ENCODE results near the gene HOXC6.
"Not testable (repeated sequence)": the region's sequence is repeated elsewhere in the genome, so short reads cannot be mapped to it uniquely, and the experiment has no call there.

Gene HOXC6

GRCh38 chr12:54038284-54038870, 10.1 kb downstream of the HOXC6 start:
- DNase-seq = no peak

DNA sequence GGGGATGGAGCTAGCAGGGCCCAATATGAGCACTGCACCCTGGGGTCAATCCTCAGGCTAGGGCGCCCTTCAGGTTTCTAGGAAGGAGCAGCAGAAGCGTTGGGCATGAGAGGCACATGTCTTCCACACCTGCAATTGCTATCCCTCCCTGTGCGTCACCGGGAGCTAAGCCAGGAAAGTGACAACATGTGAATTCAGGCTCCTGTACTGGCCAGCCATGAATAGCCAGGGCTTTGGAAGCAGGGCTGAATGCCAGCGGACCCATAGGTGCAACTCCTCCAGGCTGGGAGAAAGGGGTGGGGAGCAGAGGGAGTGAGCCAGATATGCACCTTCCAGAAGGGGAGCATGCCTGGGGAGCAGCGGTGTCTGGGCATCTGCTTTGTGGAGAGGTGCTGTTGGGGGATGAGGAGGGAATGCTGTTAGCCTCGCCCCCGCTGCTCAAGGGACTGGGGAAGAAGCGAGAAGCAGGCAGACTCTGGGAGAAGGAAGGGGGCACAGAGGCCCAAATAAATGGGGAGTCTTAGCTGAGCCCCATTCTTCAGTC, 10.7 kb downstream of the HOXC6 start:
- DNase-seq = no peak

- no peak for DNase-seq
Observed at GRCh38 chr12:54039417-54040147, 11.3 kb downstream of the HOXC6 start.

DNA sequence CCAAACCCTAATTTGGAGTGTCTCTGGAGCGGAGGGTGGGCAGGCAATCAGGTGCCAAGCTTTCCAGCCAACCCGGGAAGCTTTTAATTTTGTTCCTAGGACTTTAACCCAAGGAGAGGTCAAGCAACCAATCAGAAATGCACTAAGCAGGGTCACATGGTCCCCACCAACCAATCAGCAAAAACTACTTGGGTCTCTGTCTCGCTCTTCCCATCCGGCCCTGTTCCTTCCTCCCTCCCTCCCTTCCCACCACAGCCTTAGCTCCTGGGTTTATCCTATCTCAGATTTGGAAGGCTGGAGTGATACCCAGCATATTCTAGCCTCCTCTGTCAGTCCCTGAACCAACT, 11.9 kb downstream of the HOXC6 start:
- DNase-seq = no peak

DNA sequence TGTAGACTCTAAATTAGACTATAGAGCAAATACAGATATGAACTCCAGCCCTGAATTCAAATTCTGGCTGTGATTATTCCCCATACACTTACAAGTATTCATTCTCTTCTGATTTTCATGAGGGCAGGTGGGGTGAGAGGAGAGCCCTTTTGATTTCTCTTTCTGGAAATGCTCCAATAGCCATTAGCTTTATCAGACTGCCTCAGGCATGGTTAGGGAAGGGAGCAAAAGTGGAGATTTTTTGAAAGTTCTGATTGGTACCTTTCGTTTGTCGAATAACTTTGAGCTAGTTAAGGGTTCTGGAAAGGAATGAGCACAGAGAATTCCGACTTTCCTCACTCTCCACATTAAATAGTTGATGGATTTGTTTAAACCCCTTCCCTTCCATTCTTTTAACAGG, 12.4 kb downstream of the HOXC6 start:
- no peak for DNase-seq

- no peak for DNase-seq
Observed at GRCh38 chr12:54041097-54041690, 13.0 kb downstream of the HOXC6 start.

GRCh38 chr12:54042033-54042432, 13.8 kb downstream of the HOXC6 start:
- not testable (repeated sequence) for DNase-seq

DNA sequence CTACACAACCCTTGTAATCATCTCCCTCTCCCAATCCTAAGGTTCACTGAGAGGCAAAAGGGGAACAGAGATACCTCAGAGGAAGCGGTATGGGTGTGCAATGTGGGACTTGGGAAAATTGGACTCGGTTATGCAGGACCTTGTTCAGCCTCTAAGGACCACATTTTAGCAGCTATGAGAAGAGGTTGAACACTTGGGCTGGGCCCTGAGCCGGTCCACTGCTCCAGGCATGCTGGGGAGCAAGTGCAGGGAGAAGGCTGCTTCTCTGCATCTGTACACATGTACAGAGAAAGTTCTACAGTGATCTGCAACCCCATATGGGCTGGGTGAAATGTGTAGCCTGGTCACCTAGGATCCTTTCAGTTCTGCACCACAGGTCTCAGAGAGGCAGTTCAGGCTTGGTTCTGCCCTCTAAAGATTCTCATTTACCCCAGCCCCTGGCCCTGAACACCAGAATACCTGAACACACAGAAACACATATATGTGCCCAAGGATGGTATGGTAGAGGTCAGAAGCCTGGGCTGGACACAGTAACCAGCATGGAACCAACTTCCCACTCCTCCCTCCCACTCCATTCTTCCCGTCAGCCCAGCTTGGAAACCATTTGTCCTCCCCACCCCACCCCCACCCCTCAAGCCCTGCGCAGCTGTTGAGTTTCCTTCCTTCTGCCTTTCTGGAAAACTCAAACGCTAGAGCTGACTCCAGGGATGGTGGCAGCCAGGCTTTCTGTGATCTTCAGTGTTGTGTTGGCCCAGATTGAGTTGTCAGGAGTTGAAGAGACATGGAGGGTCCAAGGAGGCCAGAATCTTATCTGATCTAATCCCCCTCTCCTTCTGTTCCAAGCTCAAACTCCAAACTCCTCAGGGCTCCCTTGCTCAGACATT, 15.0 kb downstream of the HOXC6 start:
- no peak for DNase-seq

- DNase-seq = no peak
Observed at GRCh38 chr12:54044425-54045103, 16.3 kb downstream of the HOXC6 start.

- no peak for DNase-seq
Observed at GRCh38 chr12:54045401-54045800, 17.2 kb downstream of the HOXC6 start.

- DNase-seq = no peak
Observed at GRCh38 chr12:54045868-54046521, 17.8 kb downstream of the HOXC6 start.

DNA sequence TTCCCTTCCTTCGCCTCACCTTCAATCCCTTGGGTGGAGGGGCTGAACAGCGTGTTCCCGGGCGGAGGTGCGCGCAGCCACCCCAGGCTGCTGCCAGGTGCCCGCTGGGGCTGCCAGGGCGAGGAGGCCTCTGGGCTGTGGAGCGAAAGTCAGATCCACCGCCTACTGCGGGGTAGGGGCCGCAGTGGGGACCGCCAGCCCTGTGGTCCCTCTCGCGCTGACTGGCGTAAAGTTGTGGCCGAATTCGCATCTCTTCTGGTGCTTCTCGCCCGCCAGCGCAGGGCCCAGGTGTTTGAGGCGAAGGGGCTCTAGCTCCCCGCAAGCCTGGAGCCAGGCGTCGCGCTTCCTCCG, 18.5 kb downstream of the HOXC6 start:
- no peak for DNase-seq

DNA sequence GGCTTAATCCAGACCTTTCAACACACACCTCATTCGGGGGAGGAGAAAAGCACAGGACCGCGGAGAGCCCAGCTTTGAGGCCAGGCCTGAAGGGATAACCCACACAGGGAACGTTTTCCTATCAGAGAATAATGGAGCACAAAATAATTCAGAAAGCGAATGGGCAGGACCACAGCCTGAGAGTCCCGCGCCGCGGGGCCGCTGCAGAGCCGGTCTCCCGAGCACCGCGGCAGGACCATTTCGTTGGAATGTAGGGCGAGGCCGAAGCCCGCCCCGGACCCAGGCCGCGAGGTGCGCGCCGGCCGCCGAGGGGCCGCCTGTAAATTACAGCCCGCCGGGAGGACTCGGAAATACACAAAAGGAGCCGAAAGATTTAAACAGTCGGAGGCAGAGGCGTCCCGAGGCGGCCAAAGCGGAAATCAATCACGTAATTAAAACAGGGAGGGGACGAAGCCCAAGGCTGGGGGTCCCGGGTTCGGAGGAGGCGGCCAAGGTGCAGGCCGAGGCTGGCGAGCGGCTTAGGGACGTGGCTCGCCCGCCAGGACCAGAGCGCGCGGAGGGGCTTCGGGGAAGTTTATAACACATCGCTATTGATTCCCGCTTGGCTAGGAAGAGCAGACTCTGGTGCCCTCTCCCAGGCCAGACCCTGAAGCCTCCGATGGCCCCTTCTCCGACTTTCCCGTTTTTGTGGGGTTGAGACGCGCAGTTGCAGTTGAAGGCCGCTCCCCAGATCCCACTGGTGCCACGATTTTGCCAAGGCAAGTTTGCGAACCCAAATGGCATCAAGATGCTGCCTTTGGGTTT, 19.1 kb downstream of the HOXC6 start:
- no peak for DNase-seq

- no peak for DNase-seq
Observed at GRCh38 chr12:54047964-54048303, 19.7 kb downstream of the HOXC6 start.

GRCh38 chr12:54048406-54049093, 20.3 kb downstream of the HOXC6 start:
- no peak for DNase-seq

DNA sequence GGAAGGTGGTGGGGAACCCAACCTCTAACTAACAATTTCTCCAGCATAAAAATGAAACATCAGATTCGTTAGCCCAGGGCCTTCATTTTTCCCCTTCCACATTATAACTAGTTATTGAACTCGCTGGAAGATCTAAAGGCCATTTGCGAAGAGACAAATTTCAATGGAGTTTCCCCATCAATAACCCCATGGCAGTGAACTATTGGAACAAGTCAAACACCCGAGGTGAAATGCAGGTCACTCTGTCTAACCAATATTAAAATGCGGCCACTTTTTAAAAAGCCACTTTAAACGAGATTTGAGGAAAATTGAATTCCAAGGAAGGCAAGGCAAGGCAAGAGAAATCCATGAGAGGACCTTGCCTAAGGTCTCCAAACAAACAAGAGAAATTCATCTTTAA, 20.9 kb downstream of the HOXC6 start:
- no peak for DNase-seq

DNA sequence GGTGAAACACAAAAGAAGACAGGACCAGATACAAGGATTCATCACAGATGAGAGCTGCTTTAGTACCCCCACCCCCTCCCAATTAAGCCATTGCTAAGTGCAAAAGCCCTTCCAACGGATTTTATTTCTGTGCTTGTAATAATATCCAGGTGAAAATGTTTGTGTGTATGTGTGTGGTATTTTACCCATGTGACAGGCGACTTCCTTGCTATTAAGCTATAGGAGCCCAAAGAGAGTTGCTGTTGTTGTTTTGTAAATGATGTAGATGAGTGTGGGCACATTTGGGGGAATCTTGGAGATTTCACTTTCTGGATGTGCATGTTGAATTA, 22.2 kb downstream of the HOXC6 start:
- no peak for DNase-seq

DNA sequence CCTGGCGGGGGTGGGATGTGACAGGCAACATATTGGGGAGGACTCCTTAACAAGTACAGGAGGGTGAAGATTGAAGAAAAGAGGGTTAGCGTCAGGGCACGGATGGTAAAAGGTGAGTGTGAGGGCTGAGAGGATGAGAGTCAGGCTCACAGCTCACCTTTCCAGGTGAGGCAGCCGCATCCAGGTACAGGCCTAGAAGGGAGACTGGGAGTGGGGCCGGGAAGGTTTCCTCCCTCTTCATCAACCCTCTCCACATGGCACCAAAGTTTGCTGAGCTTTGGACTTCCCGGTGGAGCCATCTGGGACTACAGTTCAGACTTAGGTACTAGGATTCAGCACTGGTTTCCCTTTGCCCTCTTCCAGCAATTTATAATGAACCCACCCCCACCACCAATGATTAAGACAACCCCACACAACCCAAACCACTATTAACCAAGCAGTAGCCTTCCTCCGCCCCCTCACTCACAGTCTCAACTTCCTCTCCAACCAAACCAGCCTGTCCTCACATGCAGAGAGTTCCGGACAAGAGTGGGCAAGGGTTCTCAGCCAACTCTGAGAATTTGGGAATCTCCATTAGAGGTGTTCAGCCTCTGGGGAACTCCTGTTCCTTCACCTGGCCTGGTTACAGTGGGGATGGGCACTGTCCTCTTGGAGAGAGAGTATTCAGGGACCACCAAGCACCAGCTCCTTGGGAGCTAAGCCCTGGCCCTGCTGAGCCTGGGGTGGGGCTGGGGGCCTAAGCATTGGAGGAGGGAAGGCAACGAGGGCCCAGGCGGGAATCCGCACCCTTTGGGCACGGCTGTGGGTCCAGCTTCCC, 23.0 kb downstream of the HOXC6 start:
- DNase-seq = no peak
